M059J (cell line): ENCODE data around the gene MGAT4B. TPM values are rescaled to one million over a fixed set of nuclear protein-coding genes. Genes with fewer than 3 reads are reported as not detected.
"Not testable (repeated sequence)": the region's sequence is repeated elsewhere in the genome, so short reads cannot be mapped to it uniquely, and the experiment has no call there.

ENCODE experiments used
- DNase-seq: peaks from one replicate; pipeline ENCODE4 v3.0.0-alpha.2; 2012; ENCODE audit warnings: low read depth
- total RNA-seq: library from RNA; depleted of rRNA; stranded (reverse); fragments of >200 nt; shearing (Covaris generic); gene quantifications from 2 replicates; pipeline ENCODE4 v1.2.3, GENCODE V29; 2014; rRNA removed

MGAT4B gene
- 146 and 187 TPM in 2 replicates for total RNA-seq

GRCh38 chr5:179806250-179807048 is at the start of gene MGAT4B:
Gene MGAT4B, minus strand, starts transcription at chr5:179806866. Its CDS starts 283 bp downstream, at chr5:179806583.
- peak; percentile 76 for DNase-seq

GRCh38 chr5:179854356-179854755 is 47.7 kb upstream of the MGAT4B start:
- DNase-seq, result no peak

GRCh38 chr5:179852993-179853547 is 46.4 kb upstream of the MGAT4B start:
- no peak for DNase-seq

GRCh38 chr5:179841621-179842020 is 35.0 kb upstream of the MGAT4B start:
- no peak for DNase-seq

GRCh38 chr5:179840766-179841165 is 34.1 kb upstream of the MGAT4B start:
- no peak for DNase-seq

GRCh38 chr5:179840321-179840720 is 33.7 kb upstream of the MGAT4B start:
- no peak for DNase-seq

- DNase-seq, result no peak
Observed at GRCh38 chr5:179839328-179840256, 32.9 kb upstream of the MGAT4B start.

GRCh38 chr5:179837076-179838011 is 30.7 kb upstream of the MGAT4B start:
- no peak for DNase-seq

- peak; percentile 55 for DNase-seq
Observed at GRCh38 chr5:179836225-179837019, 29.8 kb upstream of the MGAT4B start.

- not testable (repeated sequence) for DNase-seq
Observed at GRCh38 chr5:179834871-179835270, 28.2 kb upstream of the MGAT4B start.

- no peak for DNase-seq
Observed at GRCh38 chr5:179834120-179834519, 27.5 kb upstream of the MGAT4B start.

- no peak for DNase-seq
Observed at GRCh38 chr5:179833709-179834070, 27.0 kb upstream of the MGAT4B start.

GRCh38 chr5:179833056-179833708 is 26.5 kb upstream of the MGAT4B start:
- DNase-seq, result no peak

GRCh38 chr5:179832039-179832745 is 25.5 kb upstream of the MGAT4B start:
- DNase-seq, result no peak

GRCh38 chr5:179830818-179831468 is 24.3 kb upstream of the MGAT4B start:
- DNase-seq, result no peak

- DNase-seq, result no peak
Observed at GRCh38 chr5:179829732-179830435, 23.2 kb upstream of the MGAT4B start.

GRCh38 chr5:179828756-179829421 is 22.2 kb upstream of the MGAT4B start:
- no peak for DNase-seq
